HepG2 (cell line): Measurements from ENCODE around the gene PSMB3. TPM values are rescaled to one million over a fixed set of nuclear protein-coding genes. Genes with fewer than 3 reads are reported as not detected.

Experiments
- BRF2 ChIP-seq: sonication (generic); formaldehyde crosslinking; IDR thresholded peaks from 2 replicates; pipeline ENCODE4 v1.8.1; 2022; ENCODE audit warnings: mild to moderate bottlenecking, missing genetic modification reagents
- ETV6 ChIP-seq: sonication (generic); formaldehyde crosslinking; conservative IDR thresholded peaks from 2 replicates; pipeline ENCODE4 v1.4.0; 2020; ENCODE audit warnings: missing genetic modification reagents
- HDAC2 ChIP-seq: sonication (generic); formaldehyde crosslinking; IDR thresholded peaks from 2 replicates; pipeline ENCODE4 v1.4.0; 2020; ENCODE audit warnings: missing genetic modification reagents
- HIVEP1 ChIP-seq: sonication (generic); formaldehyde crosslinking; IDR thresholded peaks from 2 replicates; pipeline ENCODE4 v1.4.0; 2020; ENCODE audit warnings: mild to moderate bottlenecking, missing genetic modification reagents
- HNRNPLL ChIP-seq: fragments of 200-400 bp; formaldehyde crosslinking; IDR thresholded peaks from 2 replicates; pipeline ENCODE4 v1.6.1; 2017; ENCODE audit warnings: mild to moderate bottlenecking, low read depth, low read length; ENCODE audit not compliant: poor library complexity, severe bottlenecking
- HOXA5 ChIP-seq: sonication (generic); formaldehyde crosslinking; IDR thresholded peaks from 2 replicates; pipeline ENCODE4 v1.4.0; 2020; ENCODE audit warnings: missing genetic modification reagents
- KLF16 ChIP-seq, 2 experiments: sonication (generic) in 1 of 2; formaldehyde crosslinking in 1 of 2; IDR thresholded peaks; 2 replicates each; pipeline versions ENCODE4 v1.6.1 to v1.8.0; 2016 to 2023; ENCODE audit warnings: missing genetic modification reagents in 2 of 2, missing compliant biosample characterization in 1 of 2
- MAZ ChIP-seq, 2 experiments: sonication (generic) in 1 of 2; formaldehyde crosslinking in 1 of 2; IDR thresholded peaks; 2 replicates each; pipeline versions ENCODE4 v1.5.0 to v1.6.1; 2012 to 2020; ENCODE audit warnings: low read depth in 2 of 2, mild to moderate bottlenecking in 2 of 2, borderline replicate concordance in 1 of 2, improper control_type of control experiment in 1 of 2, low read length in 1 of 2, missing genetic modification reagents in 1 of 2, moderate library complexity in 1 of 2
- MYC ChIP-seq: sonication (generic); formaldehyde crosslinking; IDR thresholded peaks from 2 replicates; pipeline ENCODE4 v1.9.0; 2021; ENCODE audit warnings: missing genetic modification reagents, borderline replicate concordance
- NONO ChIP-seq, 2 experiments: fragments of 450-650 bp in 1 of 2; sonication (generic) in 1 of 2; formaldehyde crosslinking in 1 of 2; IDR thresholded peaks in 1 of 2; conservative IDR thresholded peaks in 1 of 2; 2 replicates each; pipeline versions ENCODE4 v1.6.1 to v1.8.0; 2017 to 2022; ENCODE audit warnings: mild to moderate bottlenecking in 1 of 2, missing genetic modification reagents in 1 of 2, moderate library complexity in 1 of 2
- REXO4 ChIP-seq: sonication (generic); formaldehyde crosslinking; IDR thresholded peaks from 2 replicates; pipeline ENCODE4 v1.8.0; 2022; ENCODE audit warnings: missing genetic modification reagents, mild to moderate bottlenecking, borderline replicate concordance
- RFXAP ChIP-seq: sonication (generic); formaldehyde crosslinking; IDR thresholded peaks from 2 replicates; pipeline ENCODE4 v1.4.0; 2020; ENCODE audit warnings: missing genetic modification reagents, borderline replicate concordance
- STAT5B ChIP-seq: sonication (generic); formaldehyde crosslinking; IDR thresholded peaks from 2 replicates; pipeline ENCODE4 v1.4.0; 2020; ENCODE audit warnings: missing genetic modification reagents
- THYN1 ChIP-seq: sonication (generic); formaldehyde crosslinking; IDR thresholded peaks from 2 replicates; pipeline ENCODE4 v1.8.1; 2023; ENCODE audit warnings: low read depth, mild to moderate bottlenecking, moderate library complexity, missing genetic modification reagents, borderline replicate concordance
- TMF1 ChIP-seq: sonication (generic); formaldehyde crosslinking; IDR thresholded peaks from 2 replicates; pipeline ENCODE4 v1.8.1; 2022; ENCODE audit warnings: low read depth, missing genetic modification reagents
- UBTF ChIP-seq: sonication (generic); formaldehyde crosslinking; IDR thresholded peaks from 2 replicates; pipeline ENCODE4 v1.4.0; 2020; ENCODE audit warnings: mild to moderate bottlenecking, missing genetic modification reagents
- ZFP36L2 ChIP-seq: sonication (generic); formaldehyde crosslinking; IDR thresholded peaks from 2 replicates; pipeline ENCODE4 v1.4.0; 2020; ENCODE audit warnings: missing genetic modification reagents
- ZNF256 ChIP-seq: sonication (generic); formaldehyde crosslinking; conservative IDR thresholded peaks from 2 replicates; pipeline ENCODE4 v1.4.0; 2020; ENCODE audit warnings: missing genetic modification reagents
- ZNF30 ChIP-seq: sonication (generic); formaldehyde crosslinking; IDR thresholded peaks from 2 replicates; pipeline ENCODE4 v1.5.0; 2020; ENCODE audit warnings: mild to moderate bottlenecking, missing genetic modification reagents
- ZNF501 ChIP-seq: sonication (generic); formaldehyde crosslinking; IDR thresholded peaks from 2 replicates; pipeline ENCODE4 v1.5.1; 2020; ENCODE audit warnings: mild to moderate bottlenecking, moderate library complexity, missing genetic modification reagents
- ZNF550 ChIP-seq: sonication (generic); formaldehyde crosslinking; IDR thresholded peaks from 2 replicates; pipeline ENCODE4 v1.4.0; 2020; ENCODE audit warnings: mild to moderate bottlenecking, missing genetic modification reagents, borderline replicate concordance
- ZNF616 ChIP-seq: sonication (generic); formaldehyde crosslinking; IDR thresholded peaks from 2 replicates; pipeline ENCODE4 v1.5.0; 2020; ENCODE audit warnings: low read depth, mild to moderate bottlenecking, missing genetic modification reagents
- ZNF850 ChIP-seq: sonication (generic); formaldehyde crosslinking; conservative IDR thresholded peaks from 2 replicates; pipeline ENCODE4 v1.9.0; 2021; ENCODE audit warnings: mild to moderate bottlenecking, missing genetic modification reagents
- polyA plus RNA-seq, 8 experiments: library from polyadenylated mRNA; depleted of rRNA in 3 of 8; stranded (reverse) in 7 of 8; unstranded in 1 of 8; fragments of >200 nt; fragmentation: Illumina TruSeq in 4 of 8; extraction: Trizol in 4 of 8; gene quantifications; 2 replicates each; pipeline versions ENCODE4 v1.2.1 to v1.2.3, GENCODE V29; 2011 to 2016; ENCODE audit warnings: low read depth in 4 of 8, missing spikeins in 1 of 8, mixed read lengths in 1 of 8; ENCODE audit not compliant: insufficient read depth in 1 of 8
- total RNA-seq, 5 experiments: library from RNA; depleted of rRNA; stranded (reverse); fragments of >200 nt; fragmentation: Illumina TruSeq; extraction: Trizol; gene quantifications; 2 replicates each; pipeline ENCODE4 v1.2.3, GENCODE V29; 2016; ENCODE audit warnings: low read depth in 1 of 5
- TF ChIP-seq, protein P1 (sequence below): IDR thresholded peaks from 2 replicates; pipeline ENCODE4 v1.6.1; 2016; ENCODE audit warnings: missing biosample characterization, missing genetic modification reagents, low read depth

PSMB3 gene
- total and polyA plus RNA-seq, 2 of the 13 experiments (the other 11 are each of a cell fraction or from before 2014, with no cell fraction given), result 366 to 517 TPM

DNA sequence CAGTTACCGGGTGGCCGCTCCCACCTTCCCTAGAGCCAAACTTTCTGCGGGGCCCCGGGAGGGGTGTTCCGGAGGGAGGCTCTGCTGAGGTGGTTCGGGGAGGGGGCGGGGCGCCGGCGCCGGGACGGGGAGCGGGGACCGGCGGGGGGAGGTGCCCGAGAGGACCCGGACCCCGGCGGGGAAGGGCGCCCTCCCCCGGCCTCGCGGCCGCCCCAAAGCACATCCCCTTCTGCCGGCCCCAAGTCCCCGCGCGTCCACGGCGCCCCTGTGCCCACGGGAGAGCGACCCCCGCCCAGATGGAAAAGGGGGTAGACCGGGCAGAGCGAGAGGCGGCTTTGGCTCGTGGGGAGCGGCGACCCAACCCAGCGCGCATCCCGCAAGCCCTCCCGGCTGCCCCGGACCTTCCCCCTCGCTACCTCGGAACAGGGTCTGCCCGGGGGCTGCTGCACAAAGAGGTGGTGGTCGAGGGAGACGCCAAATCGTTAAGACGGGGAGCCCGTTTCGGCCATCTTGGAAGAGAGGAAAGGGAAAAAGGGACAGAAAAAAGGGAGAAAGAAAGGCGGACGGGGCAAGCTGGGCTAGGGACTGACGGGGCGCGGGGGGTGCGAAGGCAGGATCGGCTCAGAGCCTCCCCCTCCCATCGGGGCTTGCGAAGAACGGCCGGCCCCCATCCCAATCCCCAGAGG, 4.9 kb upstream of the PSMB3 start (continued):
- TF ChIP-seq KLF16 (CRISPR knock-in tag; IDR thresholded peaks at IDR 0.05) (peak in 1 of 2 experiments; percentile 49; a peak in 1 of 4 replicates), ZNF30 (CRISPR knock-in tag) (no peak), ZNF256 (CRISPR knock-in tag) (no peak), ZNF850 (CRISPR knock-in tag) (no peak), HNRNPLL (peak; percentile 57), MAZ (IDR thresholded peaks at IDR 0.05; ENCODE audit: borderline replicate concordance, low read depth, low read length) (no peak; the same call in 1 of the 2 replicates), MAZ (CRISPR knock-in tag; IDR thresholded peaks at IDR 0.05; ENCODE audit: low read depth) (no peak), HDAC2 (CRISPR knock-in tag) (peak; percentile 48; the same call in 1 of the 2 replicates), HOXA5 (peak; percentile 24; the same call in 1 of the 2 replicates), THYN1 (no peak), NONO (IDR thresholded peaks at IDR 0.05) (no peak), NONO (CRISPR knock-in tag; conservative IDR thresholded peaks at IDR 0.05) (0 out of 2 replicates have a peak, but pooled peaks have one; percentile 17), REXO4 (CRISPR knock-in tag) (0 out of 2 replicates have a peak, but pooled peaks have one; percentile 39), STAT5B (0 out of 2 replicates have a peak, but pooled peaks have one; percentile 15), ZNF501 (no peak; the same call in 1 of the 2 replicates), RFXAP (CRISPR knock-in tag) (no peak), ZNF616 (CRISPR knock-in tag) (peak; percentile 61; the same call in 1 of the 2 replicates), ZNF550 (CRISPR knock-in tag) (no peak), ZFP36L2 (no peak), UBTF (peak; percentile 47; the same call in 1 of the 2 replicates), ETV6 (CRISPR knock-in tag) (0 out of 2 replicates have a peak, but pooled peaks have one; percentile 43), BRF2 (CRISPR knock-in tag) (no peak), TMF1 (CRISPR knock-in tag) (no peak), MYC (CRISPR knock-in tag) (peak; percentile 30; the same call in 1 of the 2 replicates), HIVEP1 (CRISPR knock-in tag) (peak; percentile 67)
- TF ChIP-seq, protein P1, sequence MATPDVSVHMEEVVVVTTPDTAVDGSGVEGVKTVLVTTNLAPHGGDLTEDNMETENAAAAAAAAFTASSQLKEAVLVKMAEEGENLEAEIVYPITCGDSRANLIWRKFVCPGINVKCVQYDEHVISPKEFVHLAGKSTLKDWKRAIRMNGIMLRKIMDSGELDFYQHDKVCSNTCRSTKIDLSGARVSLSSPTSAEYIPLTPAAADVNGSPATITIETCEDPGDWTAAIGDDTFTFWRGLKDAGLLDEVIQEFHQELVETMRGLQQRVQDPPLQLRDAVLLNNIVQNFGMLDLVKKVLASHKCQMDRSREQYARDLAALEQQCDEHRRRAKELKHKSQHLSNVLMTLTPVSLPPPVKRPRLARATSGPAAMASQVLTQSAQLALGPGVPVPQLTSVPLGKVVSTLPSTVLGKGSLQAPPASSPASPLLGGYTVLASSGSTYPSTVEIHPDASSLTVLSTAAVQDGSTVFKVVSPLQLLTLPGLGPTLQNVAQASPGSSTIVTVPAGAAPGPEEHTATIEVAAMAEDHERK (CRISPR knock-in tag), result no peak
